Right cardiac atrium (tissue), 5 donors: ENCODE measurements around the gene ITGA1. TPM values are rescaled to one million over a fixed set of nuclear protein-coding genes. Genes with fewer than 3 reads are reported as not detected.

Experiments used
- ATAC-seq, 2 donors: fragments of 200-7000 bp; cut with Tn5 transposase; one replicate each; pipeline versions ENCODE4 v1.8.0 to v1.9.1; 2020; ENCODE audit warnings: moderate library complexity in 2 of 2, mild to moderate bottlenecking in 1 of 2
- DNase-seq, 3 donors: peaks; one replicate each; pipeline ENCODE4 v3.0.0-alpha.2; 2020
- H3K27ac ChIP-seq: one replicate; pipeline ENCODE4 v1.5.1; 2013; ENCODE audit warnings: mild to moderate bottlenecking, low read length, control low read depth, moderate library complexity
- H3K27me3 ChIP-seq: one replicate; pipeline ENCODE4 v1.6.1; 2013; ENCODE audit not compliant: control insufficient read depth, insufficient read depth
- H3K4me1 ChIP-seq: one replicate; pipeline ENCODE4 v1.6.1; 2013; ENCODE audit warnings: low read length; ENCODE audit not compliant: control insufficient read depth, insufficient read depth
- H3K4me3 ChIP-seq: one replicate; pipeline ENCODE4 v1.5.1; 2013; ENCODE audit warnings: low read length, control low read depth
- H3K9me3 ChIP-seq: one replicate; pipeline ENCODE4 v1.6.1; 2013; ENCODE audit warnings: low read length; ENCODE audit not compliant: control insufficient read depth
- WGBS: extraction: QIAGEN DNeasy Blood & Tissue Kit; methylation state at CpG from one replicate; pipeline ENCODE4 v1.1.7; 2013; 5-methylcytosine and 5-hydroxymethylcytosine counted together
- intact Hi-C, 4 donors: fragments of 100-400 bp; cut with DNase I; formaldehyde crosslinking; loops; one replicate each; pipeline versions ENCODE4 v1.11.0 to v1.14.0; 2022 to 2023
- polyA plus RNA-seq: library from polyadenylated mRNA; stranded (reverse); fragments of 200-250 nt; gene quantifications from one replicate; pipeline ENCODE4 v1.2.3, GENCODE V29; 2013
- total RNA-seq, 4 donors: library from RNA; stranded (reverse); fragmentation: NEBNext Ultra II Directional; extraction: Animal tissue kit (Norgen Biotek cat#: 25700); gene quantifications; one replicate each; pipeline ENCODE4 v1.2.1, GENCODE V29; 2021
- donor health status: healthy with polysubstance abuse.
- donor health status: DM: no; HTN: yes; CAD: no.
- donor health status: DM: no; HTN: no; CAD: no.
- donor health status: DM: no; HTN: yes; CAD: no; lungs with severe emphysema.
- donor health status: DM: yes; HTN: yes; CAD: no.

The ITGA1 gene
- total and polyA plus RNA-seq, 5 donors, result 6.6 to 42.4 (median 24.9) TPM

DNA sequence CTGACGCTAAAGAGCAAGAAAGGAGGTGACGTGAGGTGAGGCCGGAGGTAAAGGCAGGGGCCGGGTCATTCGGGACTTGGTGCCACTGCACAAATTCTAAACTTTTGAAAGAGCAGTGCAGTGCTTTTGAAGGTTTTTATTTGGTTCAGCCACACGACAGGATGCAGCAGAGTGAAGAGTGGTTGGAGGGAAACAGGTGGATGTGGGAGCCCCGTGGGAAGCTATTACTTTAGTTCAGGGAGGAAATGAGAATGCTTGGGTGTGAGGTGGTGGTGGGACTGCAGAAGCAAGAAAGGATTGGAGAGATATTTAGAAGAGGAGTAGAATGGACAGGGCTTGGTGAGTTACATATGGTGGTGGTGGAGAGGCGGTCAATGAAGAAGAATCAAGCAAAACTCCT is 136.7 kb downstream of the ITGA1 start:
- 83% methylated on average over 8 of the region's 8 CpGs for WGBS

DNA sequence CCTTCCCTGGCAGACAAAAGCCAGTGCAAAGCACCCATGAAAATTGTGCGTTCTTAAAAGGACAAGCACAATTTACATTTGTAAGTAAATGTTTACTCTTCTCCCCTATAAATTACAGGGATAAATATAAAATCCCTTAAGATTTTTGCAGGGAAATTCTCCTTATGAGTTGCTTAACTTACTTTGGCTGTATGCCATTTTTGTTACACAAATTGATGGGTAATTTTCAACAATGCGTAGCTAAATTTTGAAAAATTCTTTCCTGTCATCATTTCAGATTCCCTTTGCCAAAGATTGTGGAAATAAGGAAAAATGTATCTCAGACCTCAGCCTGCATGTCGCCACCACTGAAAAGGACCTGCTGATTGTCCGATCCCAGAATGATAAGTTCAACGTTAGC is 137.3 kb downstream of the ITGA1 start:
- H3K4me3 ChIP-seq, result no peak overlapping the region
- H3K4me1 ChIP-seq, result no peaks in the 10 kb centered on the region
- H3K9me3 ChIP-seq, result no peaks in the 10 kb centered on the region
- no peaks in the 10 kb centered on the region for H3K27me3 ChIP-seq
- no peak overlapping the region for H3K27ac ChIP-seq
- intact Hi-C loops, result no loop called here
- 85% methylated on average over 5 of the region's 5 CpGs for WGBS
- ATAC-seq (no peak), DNase-seq (no peak)

More for the DNA sequence above, 136.7 kb downstream of the ITGA1 start:
- H3K9me3 ChIP-seq, result no peaks in the 10 kb centered on the region
- ATAC-seq (no peak), DNase-seq (no peak)
- H3K27me3 ChIP-seq, result no peaks in the 10 kb centered on the region
- H3K4me3 ChIP-seq, result no peak overlapping the region
- H3K27ac ChIP-seq, result no peak overlapping the region
- intact Hi-C loops, result no loop called here
- no peaks in the 10 kb centered on the region for H3K4me1 ChIP-seq

DNA sequence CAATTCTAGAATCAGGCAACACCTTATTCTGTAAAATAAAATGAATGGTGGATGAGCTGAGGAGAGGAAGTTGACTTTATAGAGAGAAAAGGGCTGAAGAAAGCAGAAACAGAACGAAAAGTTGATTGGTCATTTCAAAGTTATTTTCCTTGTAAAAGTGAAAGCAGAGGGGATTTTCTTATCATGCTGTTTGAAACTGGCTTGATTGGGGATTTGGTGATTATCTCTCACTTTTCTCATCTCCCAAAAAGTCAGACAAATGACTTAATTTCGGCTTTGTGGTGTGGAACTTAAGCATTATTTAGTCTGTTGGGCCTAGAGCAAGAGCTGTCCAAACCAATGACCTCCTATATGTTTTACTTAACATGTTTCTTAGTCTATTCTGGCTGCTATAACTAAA is 141.0 kb downstream of the ITGA1 start:
- H3K4me3 ChIP-seq, result no peak overlapping the region
- H3K4me1 ChIP-seq, result no peaks in the 10 kb centered on the region
- no peak for DNase-seq
- ATAC-seq, result no peak
- intact Hi-C loops, result no loop called here
- no peak overlapping the region for H3K27ac ChIP-seq
- H3K27me3 ChIP-seq, result no peaks in the 10 kb centered on the region
- no peaks in the 10 kb centered on the region for H3K9me3 ChIP-seq
- WGBS, result 56% methylated on average over 2 of the region's 2 CpGs

DNA sequence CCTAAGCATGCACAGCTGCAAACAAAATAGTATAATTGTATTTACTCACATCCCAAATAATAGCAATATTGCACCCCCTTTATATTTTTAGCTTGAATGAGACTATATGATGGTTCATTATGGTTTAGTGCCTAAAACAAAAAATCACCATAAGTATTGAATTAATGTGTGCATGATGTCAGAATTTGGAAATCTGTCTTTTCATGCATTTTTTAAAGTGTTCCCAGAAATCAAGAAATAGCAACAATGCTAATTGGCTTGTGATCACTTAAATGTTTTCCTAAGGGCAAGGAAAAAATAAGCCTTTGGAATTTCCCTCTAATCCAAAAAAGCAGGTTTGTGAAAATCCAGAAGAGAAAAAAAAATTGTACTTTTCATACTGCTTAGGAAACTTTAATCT is 150.5 kb downstream of the ITGA1 start:
- intact Hi-C loops, result no loop called here

DNA sequence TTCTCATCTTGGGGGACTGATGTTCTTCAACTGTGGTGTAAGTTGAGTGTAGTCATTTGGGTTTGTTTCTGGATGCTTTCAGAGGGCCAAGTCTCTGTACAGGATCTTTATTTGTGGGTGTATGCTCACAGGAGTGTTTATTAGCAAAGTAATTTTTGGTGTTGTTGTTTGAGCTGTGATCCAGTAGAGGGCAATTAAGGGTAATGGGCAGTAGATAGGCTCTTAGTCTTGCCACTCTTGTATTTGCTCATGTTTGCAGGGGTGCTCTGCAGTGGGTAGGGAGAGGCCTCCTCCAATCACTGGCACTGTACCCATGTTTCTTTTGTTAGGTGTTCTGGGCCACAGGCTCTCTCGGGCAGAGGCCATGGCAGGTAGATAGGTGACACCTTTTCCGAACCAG is 155.6 kb downstream of the ITGA1 start:
- intact Hi-C loops, result no loop called here
- ATAC-seq (peak in 1 of 2 donors; percentile 34), DNase-seq (no peak)
- Histone ChIP-seq H3K4me1 (no peaks in the 10 kb centered on the region), H3K4me3 (no peak overlapping the region), H3K27ac (no peak overlapping the region), H3K9me3 (no peaks in the 10 kb centered on the region), H3K27me3 (no peaks in the 10 kb centered on the region)
- WGBS, result 92% methylated on average over 2 of the region's 2 CpGs

More for the DNA sequence above, 150.5 kb downstream of the ITGA1 start:
- Histone ChIP-seq H3K4me3 (no peak overlapping the region), H3K27me3 (no peaks in the 10 kb centered on the region), H3K9me3 (no peaks in the 10 kb centered on the region), H3K4me1 (no peaks in the 10 kb centered on the region), H3K27ac (no peak overlapping the region)
- ATAC-seq (no peak), DNase-seq (no peak)

DNA sequence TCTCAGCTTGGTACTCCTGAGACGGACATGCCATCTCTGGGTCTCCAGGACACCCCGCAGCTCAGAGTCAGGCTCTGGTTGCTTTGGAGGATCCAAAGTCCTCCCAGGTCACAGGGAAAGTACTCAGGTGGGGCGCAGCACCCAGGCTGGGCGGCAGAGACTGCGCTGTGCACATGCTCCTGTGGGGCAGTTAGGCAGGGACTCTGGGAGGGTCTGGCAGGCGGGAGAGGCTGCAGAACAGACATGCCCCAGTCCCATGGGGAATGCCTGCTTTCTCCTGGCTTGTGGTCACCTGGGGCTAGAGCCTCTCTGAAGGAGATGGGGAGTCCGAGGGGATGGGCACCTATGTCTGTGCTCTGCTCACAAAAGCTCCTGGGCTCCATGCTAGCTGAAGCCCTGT is 156.1 kb downstream of the ITGA1 start:
- Histone ChIP-seq H3K4me3 (no peak overlapping the region), H3K27me3 (no peaks in the 10 kb centered on the region), H3K9me3 (no peaks in the 10 kb centered on the region), H3K4me1 (no peaks in the 10 kb centered on the region), H3K27ac (no peak overlapping the region)
- DNase-seq, result peak in 2 of 3 donors; percentile 7 to 43
- intact Hi-C loops, result no loop called here
- WGBS, result 97% methylated on average over 7 of the region's 7 CpGs
- peak; percentile 43 for ATAC-seq

GRCh38 chr5:52945040-52945439 is 157.3 kb downstream of the ITGA1 start:
- no peak overlapping the region for H3K27ac ChIP-seq
- no peaks in the 10 kb centered on the region for H3K9me3 ChIP-seq
- WGBS, result 25% methylated on average over 4 of the region's 4 CpGs
- ATAC-seq (no peak), DNase-seq (no peak)
- intact Hi-C loops, result loop anchor here in 1 of 4 donors (5.0 kb wide), 1 partner anchor 152 kb away; no protein-coding TSS in a partner anchor
- H3K4me1 ChIP-seq, result no peaks in the 10 kb centered on the region
- peak overlapping the region; percentile 60 for H3K4me3 ChIP-seq
- H3K27me3 ChIP-seq, result no peaks in the 10 kb centered on the region

DNA sequence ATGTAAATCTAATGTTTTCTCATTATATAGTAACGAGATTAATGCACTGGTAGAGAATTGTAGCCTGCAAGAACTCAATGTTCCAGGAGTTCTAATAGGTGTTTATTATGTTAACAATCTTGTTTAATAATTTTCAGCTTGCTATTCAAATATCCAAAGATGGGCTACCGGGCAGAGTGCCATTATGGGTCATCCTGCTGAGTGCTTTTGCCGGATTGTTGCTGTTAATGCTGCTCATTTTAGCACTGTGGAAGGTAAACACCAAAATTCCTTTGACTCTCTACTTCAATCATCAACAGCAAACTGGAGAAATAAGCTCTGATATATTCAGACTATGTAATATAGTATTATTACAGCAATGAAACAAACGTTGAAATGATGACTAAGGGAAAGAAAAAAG is 159.5 kb downstream of the ITGA1 start:
- no peaks in the 10 kb centered on the region for H3K4me1 ChIP-seq

DNA sequence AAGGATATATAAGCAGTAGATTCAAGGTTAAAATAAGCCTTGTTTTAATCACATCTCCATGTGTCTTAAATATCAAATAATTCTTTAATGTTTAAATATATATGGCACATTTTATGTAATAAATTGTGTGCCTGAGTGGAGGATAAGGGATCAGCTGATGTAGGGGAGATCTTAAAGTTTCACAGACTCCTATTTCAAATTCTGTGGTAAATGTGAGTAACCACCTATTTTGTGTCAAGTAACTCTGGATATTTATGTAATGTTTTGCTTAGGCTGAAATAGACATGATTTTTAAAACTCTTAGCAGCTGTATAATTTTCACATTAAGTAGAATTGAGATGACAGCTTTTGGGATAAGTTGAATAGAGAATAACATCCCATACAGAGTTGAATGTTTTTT is 160.1 kb downstream of the ITGA1 start:
- Histone ChIP-seq H3K4me3 (no peak overlapping the region), H3K9me3 (no peaks in the 10 kb centered on the region)

More for the DNA sequence above, 159.5 kb downstream of the ITGA1 start:
- 56% methylated on average over 4 of the region's 4 CpGs for WGBS
- ATAC-seq (no peak), DNase-seq (no peak)
- intact Hi-C loops, result loop anchor here in 1 of 4 donors (5.0 kb wide), 1 partner anchor 150 kb away; no protein-coding TSS in a partner anchor
- Histone ChIP-seq H3K27ac (no peak overlapping the region), H3K4me3 (no peak overlapping the region), H3K27me3 (no peaks in the 10 kb centered on the region), H3K9me3 (no peaks in the 10 kb centered on the region)

GRCh38 chr5:52948418-52949076 is 160.8 kb downstream of the ITGA1 start:
- ATAC-seq (peak; percentile 91 to 95), DNase-seq (peak; percentile 23 to 51 (median 27))
- no peaks in the 10 kb centered on the region for H3K9me3 ChIP-seq
- no peaks in the 10 kb centered on the region for H3K4me1 ChIP-seq
- H3K4me3 ChIP-seq, result no peak overlapping the region
- H3K27ac ChIP-seq, result no peak overlapping the region
- intact Hi-C loops, result loop anchor here in 2 of 4 donors (2.0 to 5.0 kb wide), 2 partner anchors 148 to 149 kb away; no protein-coding TSS in a partner anchor
- WGBS, result 40% methylated on average over 1 of the region's 1 CpG
- H3K27me3 ChIP-seq, result no peaks in the 10 kb centered on the region

More for the DNA sequence above, 160.1 kb downstream of the ITGA1 start:
- no peaks in the 10 kb centered on the region for H3K4me1 ChIP-seq
- DNase-seq, result no peak
- no peaks in the 10 kb centered on the region for H3K27me3 ChIP-seq
- no peak overlapping the region for H3K27ac ChIP-seq
- intact Hi-C loops, result loop anchor here in 2 of 4 donors (2.0 to 5.0 kb wide), 2 partner anchors 149 kb away; no protein-coding TSS in a partner anchor
- ATAC-seq, result no peak

- Histone ChIP-seq H3K9me3 (no peaks in the 10 kb centered on the region), H3K4me3 (no peak overlapping the region), H3K27ac (no peak overlapping the region), H3K27me3 (no peaks in the 10 kb centered on the region), H3K4me1 (no peaks in the 10 kb centered on the region)
- DNase-seq, result no peak
- intact Hi-C loops, result loop anchor here in 2 of 4 donors (2.0 to 10.0 kb wide), 2 partner anchors 144 kb away; no protein-coding TSS in a partner anchor
- 82% methylated on average over 3 of the region's 3 CpGs for WGBS
- ATAC-seq, result no peak
Measured at GRCh38 chr5:52950686-52951085, 163.0 kb downstream of the ITGA1 start.
